H9 (cell line): ENCODE results near the gene PDE1C. TPM values are rescaled to one million over a fixed set of nuclear protein-coding genes. Genes with fewer than 3 reads are reported as not detected.

Experiments
- DNase-seq: peaks from one replicate; pipeline ENCODE4 v3.0.0-alpha.2; 2017
- H2AFZ ChIP-seq: one replicate; pipeline ENCODE4 v1.6.1; 2013; ENCODE audit warnings: mild to moderate bottlenecking, low read length, control low read depth, moderate library complexity
- H2AK5ac ChIP-seq: 2 replicates; pipeline ENCODE4 v1.6.1; 2013; ENCODE audit warnings: low read length, control low read depth, mixed read lengths; ENCODE audit not compliant: insufficient read length
- H2BK120ac ChIP-seq: one replicate; pipeline ENCODE4 v1.6.1; 2013; ENCODE audit warnings: low read depth, mild to moderate bottlenecking, low read length, control low read depth, inconsistent platforms; ENCODE audit not compliant: poor library complexity, severe bottlenecking
- H2BK12ac ChIP-seq: 2 replicates; pipeline ENCODE4 v1.6.1; 2013; ENCODE audit warnings: low read length, control low read depth, mixed read lengths, low read depth; ENCODE audit not compliant: insufficient read length
- H2BK15ac ChIP-seq: 2 replicates; pipeline ENCODE4 v1.6.1; 2013; ENCODE audit warnings: low read depth, low read length, control low read depth
- H2BK20ac ChIP-seq: one replicate; pipeline ENCODE4 v1.6.1; 2013; ENCODE audit warnings: low read depth, mild to moderate bottlenecking, low read length, control low read depth, inconsistent platforms; ENCODE audit not compliant: poor library complexity, severe bottlenecking
- H2BK5ac ChIP-seq: 2 replicates; pipeline ENCODE4 v1.6.1; 2013; ENCODE audit warnings: low read length, control low read depth, mixed read lengths; ENCODE audit not compliant: insufficient read length
- H3K14ac ChIP-seq: 2 replicates; pipeline ENCODE4 v1.6.1; 2013; ENCODE audit warnings: low read length, control low read depth; ENCODE audit not compliant: insufficient read depth
- H3K18ac ChIP-seq: 2 replicates; pipeline ENCODE4 v1.6.1; 2013; ENCODE audit warnings: low read depth, mild to moderate bottlenecking, mixed read lengths, low read length, control low read depth; ENCODE audit not compliant: insufficient read length
- H3K23ac ChIP-seq: 2 replicates; pipeline ENCODE4 v1.6.1; 2013; ENCODE audit warnings: low read length, control low read depth, mixed read lengths, low read depth; ENCODE audit not compliant: insufficient read length
- H3K23me2 ChIP-seq: 2 replicates; pipeline ENCODE4 v1.6.1; 2013; ENCODE audit warnings: low read depth, mild to moderate bottlenecking, mixed read lengths, low read length, control low read depth; ENCODE audit not compliant: insufficient read length, poor library complexity, severe bottlenecking
- H3K27ac ChIP-seq: 2 replicates; pipeline ENCODE4 v1.5.1; 2013; ENCODE audit warnings: low read length, control low read depth, mixed read lengths, low read depth; ENCODE audit not compliant: insufficient read length
- H3K27me3 ChIP-seq: 2 replicates; pipeline ENCODE4 v1.6.1; 2013; ENCODE audit warnings: low read length, control low read depth, inconsistent platforms; ENCODE audit not compliant: insufficient read depth
- H3K4ac ChIP-seq: 2 replicates; pipeline ENCODE4 v1.6.1; 2013; ENCODE audit warnings: low read depth, mild to moderate bottlenecking, control low read depth, inconsistent platforms, low read length, moderate library complexity
- H3K4me1 ChIP-seq: 2 replicates; pipeline ENCODE4 v1.6.1; 2013; ENCODE audit warnings: low read length, control low read depth, inconsistent platforms; ENCODE audit not compliant: insufficient read depth
- H3K4me2 ChIP-seq: 2 replicates; pipeline ENCODE4 v1.6.1; 2013; ENCODE audit warnings: low read length, control low read depth, mixed read lengths; ENCODE audit not compliant: insufficient read length, insufficient read depth
- H3K56ac ChIP-seq: 2 replicates; pipeline ENCODE4 v1.6.1; 2013; ENCODE audit warnings: low read depth, mild to moderate bottlenecking, mixed read lengths, low read length, control low read depth; ENCODE audit not compliant: insufficient read length
- H3K79me1 ChIP-seq: 2 replicates; pipeline ENCODE4 v1.6.1; 2013; ENCODE audit warnings: low read depth, mild to moderate bottlenecking, moderate library complexity, low read length, control low read depth, inconsistent platforms; ENCODE audit not compliant: insufficient read depth, poor library complexity, severe bottlenecking
- H3K79me2 ChIP-seq: 2 replicates; pipeline ENCODE4 v1.6.1; 2013; ENCODE audit warnings: low read length, control low read depth, inconsistent platforms; ENCODE audit not compliant: insufficient read depth
- H3K9ac ChIP-seq: 2 replicates; pipeline ENCODE4 v1.6.1; 2013; ENCODE audit warnings: low read length, control low read depth, mixed read lengths; ENCODE audit not compliant: insufficient read length; ENCODE audit errors: extremely low read depth
- H3K9me3 ChIP-seq: one replicate; pipeline ENCODE4 v1.6.1; 2013; ENCODE audit warnings: low read depth, low read length, inconsistent platforms; ENCODE audit not compliant: control insufficient read depth
- H3T11ph ChIP-seq: one replicate; pipeline ENCODE4 v1.6.1; 2013; ENCODE audit warnings: mild to moderate bottlenecking, low read length, control low read depth, inconsistent platforms
- H4K20me1 ChIP-seq: one replicate; pipeline ENCODE4 v1.6.1; 2013; ENCODE audit not compliant: control insufficient read depth, insufficient read length, insufficient read depth
- H4K5ac ChIP-seq: 2 replicates; pipeline ENCODE4 v1.6.1; 2013; ENCODE audit warnings: low read depth, mild to moderate bottlenecking, mixed read lengths, low read length, control low read depth; ENCODE audit not compliant: insufficient read length
- H4K8ac ChIP-seq: replicated peaks from 2 replicates; pipeline ENCODE4 v1.6.1; 2013; ENCODE audit warnings: low read length, control low read depth, mixed read lengths, low read depth; ENCODE audit not compliant: insufficient read length
- H4K91ac ChIP-seq: 2 replicates; pipeline ENCODE4 v1.6.1; 2013; ENCODE audit warnings: low read depth, mild to moderate bottlenecking, moderate library complexity, mixed read lengths, low read length, control low read depth; ENCODE audit not compliant: insufficient read length
- H3K27ac Mint-ChIP-seq, 3 experiments: 2 replicates in 2 of 3; 3 replicates in 1 of 3; pipeline ENCODE4 v1.8.0; 2020 to 2021; ENCODE audit warnings: mixed read lengths in 3 of 3, mild to moderate bottlenecking in 1 of 3, moderate library complexity in 1 of 3
- H3K27me3 Mint-ChIP-seq: 2 replicates; pipeline ENCODE4 v1.8.0; 2021; ENCODE audit warnings: low read depth, mild to moderate bottlenecking, moderate library complexity, mixed read lengths
- H3K36me3 Mint-ChIP-seq, 3 experiments: 2 replicates in 2 of 3; 3 replicates in 1 of 3; pipeline ENCODE4 v1.8.0; 2020 to 2021; ENCODE audit warnings: low read depth in 3 of 3, mixed read lengths in 3 of 3; ENCODE audit not compliant: insufficient read depth in 1 of 3
- H3K4me1 Mint-ChIP-seq, 2 experiments: 2 replicates each; pipeline ENCODE4 v1.8.0; 2020; ENCODE audit warnings: mixed read lengths in 2 of 2
- H3K4me3 Mint-ChIP-seq, 2 experiments: 2 replicates in 1 of 2; 3 replicates in 1 of 2; pipeline ENCODE4 v1.8.0; 2020 to 2021; ENCODE audit warnings: mild to moderate bottlenecking in 2 of 2, mixed read lengths in 2 of 2, moderate library complexity in 1 of 2
- H3K9me3 Mint-ChIP-seq, 2 experiments: 2 replicates in 1 of 2; 3 replicates in 1 of 2; pipeline ENCODE4 v1.8.0; 2020; ENCODE audit warnings: mild to moderate bottlenecking in 2 of 2, mixed read lengths in 2 of 2, moderate library complexity in 1 of 2
- CTCF ChIP-seq: fragments of 200-600 bp; sonication (generic); conservative IDR thresholded peaks from 3 replicates; pipeline ENCODE4 v1.8.0; 2021; ENCODE audit warnings: antibody characterized with exemption, mild to moderate bottlenecking
- WGBS: extraction: QIAGEN DNeasy Blood & Tissue Kit; methylation state at CpG from one replicate; pipeline ENCODE4 v1.1.7; 2013; ENCODE audit warnings: missing lambda C conversion rate, low lambda C conversion rate, mixed read lengths; ENCODE audit not compliant: insufficient read length; ENCODE audit errors: extremely low coverage; 5-methylcytosine and 5-hydroxymethylcytosine counted together
- total RNA-seq: library from RNA; stranded (reverse); gene quantifications from 2 replicates; pipeline ENCODE4 v1.2.1, GENCODE V29; 2021

Gene PDE1C
- total RNA-seq, 1 experiment from 2014 or later: 0.17 TPM

GRCh38 chr7:31852462-31852861, 217.7 kb downstream of the PDE1C start:
- no peak overlapping the region for H4K5ac ChIP-seq
- no peak overlapping the region for H3K4ac ChIP-seq
- Mint-ChIP-seq H3K4me1 (peaks cover 4 to 6% of the 10 kb centered on the region in 2 experiments; a peak in 3 of 4 replicates), H3K9me3 (no peaks in the 10 kb centered on the region; a peak in 1 of 5 replicates), H3K27ac (no peak overlapping the region), H3K27me3 (peaks cover 41% of the 10 kb centered on the region), H3K36me3 (no peaks in the 10 kb centered on the region), H3K4me3 (no peak overlapping the region)
- no peak overlapping the region for H2BK20ac ChIP-seq
- no peak overlapping the region for H3K27ac ChIP-seq
- H2BK15ac ChIP-seq: no peak overlapping the region
- H2AK5ac ChIP-seq: no peak overlapping the region
- H3K56ac ChIP-seq: no peak overlapping the region
- no peak for DNase-seq
- no CpG with 5 or more reads among the region's 2 CpGs for WGBS
- H2BK12ac ChIP-seq: no peak overlapping the region
- no peak overlapping the region for H3K9ac ChIP-seq
- H2BK120ac ChIP-seq: no peak overlapping the region
- H4K8ac ChIP-seq: no peak overlapping the region
- no peak overlapping the region for H3K18ac ChIP-seq
- no peak for TF ChIP-seq CTCF
- no peaks in the 10 kb centered on the region for H3K23me2 ChIP-seq
- H4K91ac ChIP-seq: no peak overlapping the region
- no peak overlapping the region for H3K14ac ChIP-seq
- no peaks in the 10 kb centered on the region for H3K79me2 ChIP-seq
- no peak overlapping the region for H3K4me2 ChIP-seq
- H3T11ph ChIP-seq: no peak overlapping the region
- no peaks in the 10 kb centered on the region for H3K79me1 ChIP-seq
- H2BK5ac ChIP-seq: no peak overlapping the region
- H4K20me1 ChIP-seq: no peaks in the 10 kb centered on the region
- H3K27me3 ChIP-seq: peaks cover 6% of the 10 kb centered on the region; the same call in 1 of the 2 replicates
- H2AFZ ChIP-seq: no peak overlapping the region
- no peaks in the 10 kb centered on the region for H3K9me3 ChIP-seq
- no peaks in the 10 kb centered on the region for H3K4me1 ChIP-seq
- no peak overlapping the region for H3K23ac ChIP-seq
